Measurements from ENCODE around the gene NISCH.

NISCH gene

DNA sequence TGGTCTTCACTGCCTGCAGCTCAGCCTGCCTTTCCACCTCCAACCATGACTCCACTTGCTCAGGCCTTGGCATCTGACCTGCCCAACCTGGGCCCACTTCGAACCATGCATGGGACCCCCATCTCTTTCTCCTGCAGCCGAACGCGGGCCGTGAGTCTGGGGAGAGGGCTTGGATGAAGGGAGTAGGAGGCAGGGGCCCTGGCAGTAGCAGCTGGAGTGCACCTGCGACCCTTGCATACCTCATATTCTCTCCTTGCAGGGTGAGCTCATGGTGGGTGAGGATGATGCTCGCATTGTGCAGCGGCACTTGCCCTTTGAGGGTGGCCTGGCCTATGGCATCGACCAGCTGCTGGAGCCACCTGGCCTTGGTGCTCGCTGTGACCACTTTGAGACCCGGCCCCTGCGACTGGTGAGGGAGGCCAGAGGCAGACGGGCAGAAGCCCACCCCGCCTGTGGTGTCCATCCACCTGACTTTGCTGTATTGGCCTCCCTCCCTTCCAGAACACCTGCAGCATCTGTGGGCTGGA lies 64.8 kb downstream of the NISCH start:
- no peak overlapping the region for H3K9ac ChIP-seq (ENCODE audit: low read depth, low read length)
- H3K4me1 ChIP-seq (ENCODE audit: control insufficient read depth, insufficient read depth, low read length), result no peaks in the 10 kb centered on the region
- H3K9me3 ChIP-seq (ENCODE audit: control insufficient read depth, insufficient read depth, low read length), result no peaks in the 10 kb centered on the region
- H3K27me3 ChIP-seq (ENCODE audit: control insufficient read depth, insufficient read depth, low read length), result peaks cover 8% of the 10 kb centered on the region; the same call in 1 of the 2 replicates
- H3K36me3 ChIP-seq (ENCODE audit: control insufficient read depth, insufficient read depth, low read length), result peaks cover 20% of the 10 kb centered on the region
- no peak overlapping the region for H3K27ac ChIP-seq (ENCODE audit: low read depth, low read length)
- H3K4me3 ChIP-seq (ENCODE audit: low read depth, low read length), result no peak overlapping the region

DNA sequence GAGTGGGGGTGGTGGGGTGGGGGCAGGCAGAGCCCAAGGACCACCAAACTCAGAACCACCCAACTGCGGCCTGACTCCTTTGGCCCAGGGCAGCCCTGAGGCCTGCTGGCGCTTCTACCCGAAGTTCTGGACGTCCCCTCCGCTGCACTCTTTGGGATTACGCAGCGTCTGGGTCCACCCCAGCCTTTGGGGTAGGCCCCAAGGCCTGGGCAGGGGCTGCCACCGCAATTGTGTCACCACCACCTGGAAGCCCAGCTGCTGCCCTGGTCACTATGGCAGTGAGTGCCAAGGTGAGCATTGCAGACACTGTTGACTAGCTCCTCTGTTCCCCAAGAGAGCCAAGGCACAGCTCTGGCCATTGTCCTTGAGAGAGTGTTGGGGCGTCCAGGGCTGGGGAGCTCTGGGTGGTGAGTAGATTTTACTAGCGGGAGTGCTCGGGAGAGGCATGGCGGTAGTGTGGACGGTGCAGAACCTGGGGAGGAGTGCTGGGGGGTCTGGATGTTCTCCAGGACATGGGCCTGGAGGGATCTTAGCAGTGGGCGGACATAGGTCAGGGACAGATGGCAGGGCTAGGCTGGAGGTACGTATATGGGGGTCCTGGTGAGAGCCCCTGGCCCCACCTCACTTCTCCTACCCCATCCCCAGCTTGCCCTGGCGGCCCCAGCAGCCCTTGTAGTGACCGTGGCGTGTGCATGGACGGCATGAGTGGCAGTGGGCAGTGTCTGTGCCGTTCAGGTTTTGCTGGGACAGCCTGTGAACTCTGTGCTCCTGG lies 65.5 kb downstream of the NISCH start:
- no peaks in the 10 kb centered on the region for H3K9me3 ChIP-seq (ENCODE audit: control insufficient read depth, insufficient read depth, low read length)
- H3K9ac ChIP-seq (ENCODE audit: low read depth, low read length), result no peak overlapping the region
- no peak overlapping the region for H3K4me3 ChIP-seq (ENCODE audit: low read depth, low read length)
- H3K36me3 ChIP-seq (ENCODE audit: control insufficient read depth, insufficient read depth, low read length), result peaks cover 27% of the 10 kb centered on the region
- H3K27me3 ChIP-seq (ENCODE audit: control insufficient read depth, insufficient read depth, low read length), result peaks cover 8% of the 10 kb centered on the region; the same call in 1 of the 2 replicates
- no peaks in the 10 kb centered on the region for H3K4me1 ChIP-seq (ENCODE audit: control insufficient read depth, insufficient read depth, low read length)
- no peak overlapping the region for H3K27ac ChIP-seq (ENCODE audit: low read depth, low read length)

GRCh38 chr3:52521488-52521824 lies 66.1 kb downstream of the NISCH start:
- no peak overlapping the region for H3K27ac ChIP-seq (ENCODE audit: low read depth, low read length)
- peaks cover 8% of the 10 kb centered on the region; the same call in 1 of the 2 replicates for H3K27me3 ChIP-seq (ENCODE audit: control insufficient read depth, insufficient read depth, low read length)
- no peak overlapping the region for H3K9ac ChIP-seq (ENCODE audit: low read depth, low read length)
- no peaks in the 10 kb centered on the region for H3K9me3 ChIP-seq (ENCODE audit: control insufficient read depth, insufficient read depth, low read length)
- no peak overlapping the region for H3K4me3 ChIP-seq (ENCODE audit: low read depth, low read length)
- H3K36me3 ChIP-seq (ENCODE audit: control insufficient read depth, insufficient read depth, low read length), result peaks cover 32% of the 10 kb centered on the region
- H3K4me1 ChIP-seq (ENCODE audit: control insufficient read depth, insufficient read depth, low read length), result no peaks in the 10 kb centered on the region

GRCh38 chr3:52521881-52522650 lies 66.7 kb downstream of the NISCH start:
- Histone ChIP-seq H3K27me3 (ENCODE audit: control insufficient read depth, insufficient read depth, low read length) (peaks cover 8% of the 10 kb centered on the region; the same call in 1 of the 2 replicates), H3K27ac (ENCODE audit: low read depth, low read length) (no peak overlapping the region), H3K9ac (ENCODE audit: low read depth, low read length) (no peak overlapping the region), H3K4me3 (ENCODE audit: low read depth, low read length) (no peak overlapping the region), H3K4me1 (ENCODE audit: control insufficient read depth, insufficient read depth, low read length) (no peaks in the 10 kb centered on the region), H3K36me3 (ENCODE audit: control insufficient read depth, insufficient read depth, low read length) (peaks cover 38% of the 10 kb centered on the region), H3K9me3 (ENCODE audit: control insufficient read depth, insufficient read depth, low read length) (no peaks in the 10 kb centered on the region)

- Histone ChIP-seq H3K4me1 (ENCODE audit: control insufficient read depth, insufficient read depth, low read length) (no peaks in the 10 kb centered on the region), H3K9me3 (ENCODE audit: control insufficient read depth, insufficient read depth, low read length) (no peaks in the 10 kb centered on the region), H3K36me3 (ENCODE audit: control insufficient read depth, insufficient read depth, low read length) (peaks cover 45% of the 10 kb centered on the region), H3K4me3 (ENCODE audit: low read depth, low read length) (no peak overlapping the region), H3K27me3 (ENCODE audit: control insufficient read depth, insufficient read depth, low read length) (peaks cover 7% of the 10 kb centered on the region; the same call in 1 of the 2 replicates), H3K9ac (ENCODE audit: low read depth, low read length) (no peak overlapping the region), H3K27ac (ENCODE audit: low read depth, low read length) (no peak overlapping the region)
Observed at GRCh38 chr3:52522651-52523251, 67.3 kb downstream of the NISCH start.

DNA sequence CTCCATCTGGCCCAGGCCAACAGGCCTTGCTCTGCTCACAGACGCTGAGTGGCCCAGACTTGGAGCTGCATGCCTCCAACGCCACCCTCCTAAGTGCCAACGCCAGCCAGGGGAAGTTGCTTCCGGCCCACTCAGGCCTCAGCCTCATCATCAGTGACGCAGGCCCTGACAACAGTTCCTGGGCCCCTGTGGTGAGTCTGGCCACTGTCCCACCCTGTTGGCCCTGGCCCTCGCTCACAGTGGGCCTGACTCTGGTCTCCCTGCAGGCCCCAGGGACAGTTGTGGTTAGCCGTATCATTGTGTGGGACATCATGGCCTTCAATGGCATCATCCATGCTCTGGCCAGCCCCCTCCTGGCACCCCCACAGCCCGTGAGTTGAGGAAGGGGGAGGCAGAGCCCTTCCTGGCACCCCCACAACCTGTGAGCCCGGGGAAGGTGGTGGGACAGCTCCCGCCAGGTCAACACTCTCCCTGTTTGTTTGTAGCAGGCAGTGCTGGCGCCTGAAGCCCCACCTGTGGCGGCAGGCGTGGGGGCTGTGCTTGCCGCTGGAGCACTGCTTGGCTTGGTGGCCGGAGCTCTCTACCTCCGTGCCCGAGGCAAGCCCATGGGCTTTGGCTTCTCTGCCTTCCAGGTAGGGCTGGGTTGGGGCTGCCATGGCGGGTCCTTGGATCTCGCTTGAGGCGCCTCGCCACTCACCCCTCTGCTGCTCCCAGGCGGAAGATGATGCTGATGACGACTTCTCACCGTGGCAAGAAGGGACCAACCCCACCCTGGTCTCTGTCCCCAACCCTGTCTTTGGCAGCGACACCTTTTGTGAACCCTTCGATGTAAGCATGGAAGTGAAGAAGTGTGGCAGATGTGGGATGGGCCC lies 68.2 kb downstream of the NISCH start:
- no peaks in the 10 kb centered on the region for H3K4me1 ChIP-seq (ENCODE audit: control insufficient read depth, insufficient read depth, low read length)
- H3K36me3 ChIP-seq (ENCODE audit: control insufficient read depth, insufficient read depth, low read length), result peaks cover 54% of the 10 kb centered on the region
- no peak overlapping the region for H3K9ac ChIP-seq (ENCODE audit: low read depth, low read length)

GRCh38 chr3:52524258-52524751 lies 68.9 kb downstream of the NISCH start:
- no peak overlapping the region for H3K4me3 ChIP-seq (ENCODE audit: low read depth, low read length)
- H3K36me3 ChIP-seq (ENCODE audit: control insufficient read depth, insufficient read depth, low read length), result peaks cover 61% of the 10 kb centered on the region
- H3K27ac ChIP-seq (ENCODE audit: low read depth, low read length), result no peak overlapping the region
- H3K27me3 ChIP-seq (ENCODE audit: control insufficient read depth, insufficient read depth, low read length), result no peaks in the 10 kb centered on the region
- no peak overlapping the region for H3K9ac ChIP-seq (ENCODE audit: low read depth, low read length)
- H3K4me1 ChIP-seq (ENCODE audit: control insufficient read depth, insufficient read depth, low read length), result no peaks in the 10 kb centered on the region
- no peaks in the 10 kb centered on the region for H3K9me3 ChIP-seq (ENCODE audit: control insufficient read depth, insufficient read depth, low read length)

More for the DNA sequence above, 68.2 kb downstream of the NISCH start:
- H3K9me3 ChIP-seq (ENCODE audit: control insufficient read depth, insufficient read depth, low read length), result no peaks in the 10 kb centered on the region
- no peak overlapping the region for H3K27ac ChIP-seq (ENCODE audit: low read depth, low read length)
- H3K4me3 ChIP-seq (ENCODE audit: low read depth, low read length), result no peak overlapping the region
- no peaks in the 10 kb centered on the region for H3K27me3 ChIP-seq (ENCODE audit: control insufficient read depth, insufficient read depth, low read length)

- Histone ChIP-seq H3K9ac (ENCODE audit: low read depth, low read length) (no peak overlapping the region), H3K4me3 (ENCODE audit: low read depth, low read length) (no peak overlapping the region), H3K27me3 (ENCODE audit: control insufficient read depth, insufficient read depth, low read length) (no peaks in the 10 kb centered on the region), H3K36me3 (ENCODE audit: control insufficient read depth, insufficient read depth, low read length) (peaks cover 64% of the 10 kb centered on the region), H3K4me1 (ENCODE audit: control insufficient read depth, insufficient read depth, low read length) (no peaks in the 10 kb centered on the region), H3K9me3 (ENCODE audit: control insufficient read depth, insufficient read depth, low read length) (no peaks in the 10 kb centered on the region), H3K27ac (ENCODE audit: low read depth, low read length) (no peak overlapping the region)
Observed at GRCh38 chr3:52524752-52525679, 69.6 kb downstream of the NISCH start.

- peaks cover 67% of the 10 kb centered on the region for H3K36me3 ChIP-seq (ENCODE audit: control insufficient read depth, insufficient read depth, low read length)
- no peak overlapping the region for H3K27ac ChIP-seq (ENCODE audit: low read depth, low read length)
- no peaks in the 10 kb centered on the region for H3K27me3 ChIP-seq (ENCODE audit: control insufficient read depth, insufficient read depth, low read length)
- H3K4me3 ChIP-seq (ENCODE audit: low read depth, low read length), result no peak overlapping the region
- no peaks in the 10 kb centered on the region for H3K9me3 ChIP-seq (ENCODE audit: control insufficient read depth, insufficient read depth, low read length)
- no peak overlapping the region for H3K9ac ChIP-seq (ENCODE audit: low read depth, low read length)
- no peaks in the 10 kb centered on the region for H3K4me1 ChIP-seq (ENCODE audit: control insufficient read depth, insufficient read depth, low read length)
Observed at GRCh38 chr3:52525680-52526561, 70.5 kb downstream of the NISCH start.

Data from HUES48 (cell line).